HepG2 (cell line): Measurements from ENCODE around the gene KIAA1549. TPM values are rescaled to one million over a fixed set of nuclear protein-coding genes. Genes with fewer than 3 reads are reported as not detected.

Source experiments
- ATAC-seq: fragments of 200-7000 bp; cut with Tn5 transposase; 3 replicates; pipeline ENCODE4 v1.9.1; 2020; ENCODE audit warnings: mild to moderate bottlenecking, moderate library complexity
- BruUV-seq: library from RNA; stranded (reverse); fragments of 400-500 nt; replicated peaks from 2 replicates; lab custom pipeline; 2021; lab: Mats Ljungman, UMichigan
- CTCF ChIA-PET: fragments of 300-600 bp; formaldehyde crosslinking; extraction: SDS; loops from one replicate; lab custom pipeline; 2021; ENCODE audit warnings: low total read pairs, inconsistent platforms, low intra/inter-chr PET ratio; lab: Yijun Ruan, JAX
- POLR2A ChIA-PET: fragments of 350-600 bp; sonication (Branson Sonifier 250); formaldehyde crosslinking; loops from one replicate; lab custom pipeline; 2020; ENCODE audit warnings: antibody characterized with exemption, inconsistent platforms; lab: Yijun Ruan, JAX
- DNase-seq: peaks from one replicate; pipeline ENCODE4 v3.0.0-alpha.2; 2015; ENCODE audit warnings: low spot score
- FAIRE-seq: peaks from 3 replicates; lab custom pipeline; 2011; peaks lifted over from hg19 to GRCh38; lab: Jason Lieb, UNC
- H2AFZ ChIP-seq: one replicate; pipeline ENCODE4 v1.6.1; 2011; ENCODE audit warnings: low read length, inconsistent platforms
- H3K27ac ChIP-seq: fragments of 300-600 bp; 3 replicates; pipeline ENCODE4 v1.8.0; 2011; ENCODE audit warnings: mixed run types, mild to moderate bottlenecking, mixed read lengths, low read length, inconsistent platforms; ENCODE audit not compliant: insufficient read depth; ENCODE audit errors: extremely low read length
- H3K27me3 ChIP-seq, 2 experiments: fragments of 200-600 bp in 1 of 2; 2 replicates in 1 of 2; 3 replicates in 1 of 2; pipeline versions ENCODE4 v1.6.0 to v1.8.0; 2011; ENCODE audit warnings: low read length in 2 of 2, mild to moderate bottlenecking in 2 of 2, moderate library complexity in 2 of 2, inconsistent platforms in 1 of 2; ENCODE audit not compliant: insufficient read depth in 2 of 2, control insufficient read depth in 1 of 2
- H3K36me3 ChIP-seq, 2 experiments: fragments of 200-600 bp in 1 of 2; replicated peaks in 1 of 2; 2 replicates in 1 of 2; 3 replicates in 1 of 2; pipeline versions ENCODE4 v1.5.1 to v1.8.0; 2011; ENCODE audit warnings: low read length in 2 of 2, inconsistent platforms in 1 of 2; ENCODE audit not compliant: insufficient read depth in 2 of 2, control insufficient read depth in 1 of 2
- H3K4me1 ChIP-seq: 2 replicates; pipeline ENCODE4 v1.5.1; 2012; ENCODE audit warnings: low read length, inconsistent platforms; ENCODE audit not compliant: insufficient read depth
- H3K4me2 ChIP-seq: 2 replicates; pipeline ENCODE4 v1.6.0; 2011; ENCODE audit warnings: low read depth, low read length, inconsistent platforms
- H3K4me3 ChIP-seq, 3 experiments: fragments of 200-600 bp in 1 of 3; sonication (generic), shearing (Covaris generic) in 1 of 3; replicated peaks in 1 of 3; 2 replicates each; pipeline ENCODE4 v1.5.1; 2011 to 2016; ENCODE audit warnings: low read length in 3 of 3, inconsistent platforms in 2 of 3, low read depth in 2 of 3, mild to moderate bottlenecking in 2 of 3, control low read depth in 1 of 3, mixed read lengths in 1 of 3; ENCODE audit not compliant: insufficient read depth in 1 of 3
- H3K79me2 ChIP-seq: one replicate; pipeline ENCODE4 v1.6.1; 2011; ENCODE audit warnings: low read length, inconsistent platforms; ENCODE audit not compliant: insufficient read depth
- H3K9ac ChIP-seq: 2 replicates; pipeline ENCODE4 v1.6.0; 2011; ENCODE audit warnings: mild to moderate bottlenecking, low read depth, low read length, inconsistent platforms; ENCODE audit not compliant: insufficient read depth
- H3K9me3 ChIP-seq: 2 replicates; pipeline ENCODE4 v1.5.1; 2012; ENCODE audit warnings: mild to moderate bottlenecking, low read length
- H4K20me1 ChIP-seq: 2 replicates; pipeline ENCODE4 v1.6.0; 2011; ENCODE audit warnings: inconsistent platforms, mild to moderate bottlenecking, low read length, moderate library complexity; ENCODE audit not compliant: insufficient read depth
- ERF ChIP-seq: IDR thresholded peaks from 2 replicates; pipeline ENCODE4 v1.6.1; 2018; ENCODE audit warnings: missing biosample characterization, missing genetic modification reagents
- GFI1 ChIP-seq: sonication (generic); formaldehyde crosslinking; IDR thresholded peaks from 2 replicates; pipeline ENCODE4 v1.5.0; 2020; ENCODE audit warnings: missing genetic modification reagents, mild to moderate bottlenecking, borderline replicate concordance
- HDAC6 ChIP-seq: fragments of 200-600 bp; sonication (generic); IDR thresholded peaks from 2 replicates; pipeline ENCODE4 v1.7.0; 2017; ENCODE audit warnings: mild to moderate bottlenecking, antibody characterized with exemption, low read length, low read depth
- NPAS2 ChIP-seq: sonication (generic); formaldehyde crosslinking; IDR thresholded peaks from 2 replicates; pipeline ENCODE4 v1.8.0; 2022; ENCODE audit warnings: mild to moderate bottlenecking, missing genetic modification reagents, borderline replicate concordance
- PHF5A ChIP-seq: IDR thresholded peaks from one replicate; pipeline ENCODE4 v1.6.1; 2018; ENCODE audit warnings: low read depth, missing genetic modification reagents; ENCODE audit not compliant: unreplicated experiment
- SMC3 ChIP-seq: IDR thresholded peaks from 2 replicates; pipeline ENCODE4 v1.6.1; 2011; ENCODE audit warnings: low read length, improper control_type of control experiment
- ZFP36 ChIP-seq: fragments of 150-350 bp; IDR thresholded peaks from 2 replicates; pipeline ENCODE4 v1.6.1; 2018; ENCODE audit warnings: borderline replicate concordance, low read length, low read depth; ENCODE audit not compliant: partially characterized antibody
- ZNF282 ChIP-seq: fragments of 450-650 bp; IDR thresholded peaks from 2 replicates; pipeline ENCODE4 v1.6.1; 2018; ENCODE audit not compliant: partially characterized antibody
- ZNF720 ChIP-seq: sonication (generic); formaldehyde crosslinking; IDR thresholded peaks from 2 replicates; pipeline ENCODE4 v1.4.0; 2020; ENCODE audit warnings: missing genetic modification reagents
- WGBS: methylation state at CpG from one replicate; pipeline ENCODE4 v1.1.6; 2017; ENCODE audit warnings: low lambda C conversion rate; 5-methylcytosine and 5-hydroxymethylcytosine counted together
- in situ Hi-C: cut with HindIII; loops from 2 replicates; pipeline ENCODE4 v1.10.0; 2017; ENCODE audit warnings: low pct_unique_long_range_greater_than_20kb; ENCODE audit not compliant: extremely low pct_ligation_motif_present
- intact Hi-C: fragments of 100-400 bp; cut with micrococcal nuclease; formaldehyde crosslinking; loops from one replicate; pipeline ENCODE4 v1.10.0; 2022; ENCODE audit not compliant: unreplicated experiment
- polyA plus RNA-seq, 8 experiments: library from polyadenylated mRNA; depleted of rRNA in 3 of 8; stranded (reverse) in 7 of 8; unstranded in 1 of 8; fragments of >200 nt; fragmentation: Illumina TruSeq in 4 of 8; extraction: Trizol in 4 of 8; gene quantifications; 2 replicates each; pipeline versions ENCODE4 v1.2.1 to v1.2.3, GENCODE V29; 2011 to 2016; ENCODE audit warnings: low read depth in 4 of 8, missing spikeins in 1 of 8, mixed read lengths in 1 of 8; ENCODE audit not compliant: insufficient read depth in 1 of 8
- total RNA-seq, 5 experiments: library from RNA; depleted of rRNA; stranded (reverse); fragments of >200 nt; fragmentation: Illumina TruSeq; extraction: Trizol; gene quantifications; 2 replicates each; pipeline ENCODE4 v1.2.3, GENCODE V29; 2016; ENCODE audit warnings: low read depth in 1 of 5
- TF ChIP-seq, protein P1 (sequence below): sonication (generic); formaldehyde crosslinking; IDR thresholded peaks from 2 replicates; pipeline ENCODE4 v1.9.0; 2022; ENCODE audit warnings: low read depth, missing genetic modification reagents
- TF ChIP-seq, protein P2 (sequence below): sonication (generic); formaldehyde crosslinking; IDR thresholded peaks from 2 replicates; pipeline ENCODE4 v1.5.0; 2020; ENCODE audit warnings: missing genetic modification reagents, mild to moderate bottlenecking, borderline replicate concordance
- TF ChIP-seq, protein P3 (sequence below): sonication (generic); formaldehyde crosslinking; IDR thresholded peaks from 2 replicates; pipeline ENCODE4 v1.5.0; 2020; ENCODE audit warnings: missing genetic modification reagents

Gene KIAA1549
- total and polyA plus RNA-seq, 2 of the 13 experiments (the other 11 are each of a cell fraction or from before 2014, with no cell fraction given): 1.1 to 1.8 TPM

DNA sequence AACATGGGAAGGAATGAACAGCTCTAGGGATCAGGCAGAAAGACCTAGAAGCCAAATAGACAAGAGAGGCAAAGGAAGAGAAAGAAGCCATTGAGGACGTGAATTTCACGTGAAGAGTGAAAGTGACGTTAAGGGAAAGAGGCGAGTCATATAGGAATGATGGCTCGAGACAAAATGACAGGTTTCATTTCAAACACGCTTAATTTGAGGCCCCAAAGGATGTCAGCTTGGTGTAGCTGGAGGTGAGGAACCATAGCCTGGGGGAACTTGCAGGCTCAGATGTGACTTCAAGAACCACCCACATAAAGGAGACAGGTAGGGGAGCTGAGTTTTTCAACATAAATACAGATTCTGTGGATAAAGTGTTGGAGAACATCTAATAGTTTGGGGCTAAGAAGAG, 98.9 kb downstream of the KIAA1549 start:
- no peak overlapping the region for H3K9ac ChIP-seq
- no peaks in the 10 kb centered on the region for H4K20me1 ChIP-seq
- no peak overlapping the region for H3K4me2 ChIP-seq
- ATAC-seq (no peak), FAIRE-seq (no peak), DNase-seq (no peak)
- H3K27me3 ChIP-seq: no peaks in the 10 kb centered on the region
- peaks cover 0 to 4% of the 10 kb centered on the region in 2 experiments; a peak in 1 of 5 replicates for H3K36me3 ChIP-seq
- no peak overlapping the region for H3K27ac ChIP-seq
- in situ Hi-C loops: no loop called here
- no peaks in the 10 kb centered on the region for H3K79me2 ChIP-seq
- H3K4me1 ChIP-seq: peaks cover 19% of the 10 kb centered on the region
- 96% methylated on average over 6 of the region's 6 CpGs for WGBS
- H2AFZ ChIP-seq: no peak overlapping the region
- TF ChIP-seq ERF (CRISPR knock-in tag) (no peak), ZNF720 (CRISPR knock-in tag) (no peak), GFI1 (CRISPR knock-in tag) (no peak), ZFP36 (no peak), ZNF282 (no peak), PHF5A (no peak), NPAS2 (no peak), SMC3 (no peak), HDAC6 (no peak)
- TF ChIP-seq, protein P1, sequence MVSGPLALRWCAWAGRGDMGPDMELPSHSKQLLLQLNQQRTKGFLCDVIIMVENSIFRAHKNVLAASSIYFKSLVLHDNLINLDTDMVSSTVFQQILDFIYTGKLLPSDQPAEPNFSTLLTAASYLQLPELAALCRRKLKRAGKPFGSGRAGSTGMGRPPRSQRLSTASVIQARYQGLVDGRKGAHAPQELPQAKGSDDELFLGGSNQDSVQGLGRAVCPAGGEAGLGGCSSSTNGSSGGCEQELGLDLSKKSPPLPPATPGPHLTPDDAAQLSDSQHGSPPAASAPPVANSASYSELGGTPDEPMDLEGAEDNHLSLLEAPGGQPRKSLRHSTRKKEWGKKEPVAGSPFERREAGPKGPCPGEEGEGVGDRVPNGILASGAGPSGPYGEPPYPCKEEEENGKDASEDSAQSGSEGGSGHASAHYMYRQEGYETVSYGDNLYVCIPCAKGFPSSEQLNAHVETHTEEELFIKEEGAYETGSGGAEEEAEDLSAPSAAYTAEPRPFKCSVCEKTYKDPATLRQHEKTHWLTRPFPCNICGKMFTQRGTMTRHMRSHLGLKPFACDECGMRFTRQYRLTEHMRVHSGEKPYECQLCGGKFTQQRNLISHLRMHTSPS (CRISPR knock-in tag): no peak
- TF ChIP-seq, protein P2, sequence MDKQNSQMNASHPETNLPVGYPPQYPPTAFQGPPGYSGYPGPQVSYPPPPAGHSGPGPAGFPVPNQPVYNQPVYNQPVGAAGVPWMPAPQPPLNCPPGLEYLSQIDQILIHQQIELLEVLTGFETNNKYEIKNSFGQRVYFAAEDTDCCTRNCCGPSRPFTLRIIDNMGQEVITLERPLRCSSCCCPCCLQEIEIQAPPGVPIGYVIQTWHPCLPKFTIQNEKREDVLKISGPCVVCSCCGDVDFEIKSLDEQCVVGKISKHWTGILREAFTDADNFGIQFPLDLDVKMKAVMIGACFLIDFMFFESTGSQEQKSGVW: no peak
- TF ChIP-seq, protein P3, sequence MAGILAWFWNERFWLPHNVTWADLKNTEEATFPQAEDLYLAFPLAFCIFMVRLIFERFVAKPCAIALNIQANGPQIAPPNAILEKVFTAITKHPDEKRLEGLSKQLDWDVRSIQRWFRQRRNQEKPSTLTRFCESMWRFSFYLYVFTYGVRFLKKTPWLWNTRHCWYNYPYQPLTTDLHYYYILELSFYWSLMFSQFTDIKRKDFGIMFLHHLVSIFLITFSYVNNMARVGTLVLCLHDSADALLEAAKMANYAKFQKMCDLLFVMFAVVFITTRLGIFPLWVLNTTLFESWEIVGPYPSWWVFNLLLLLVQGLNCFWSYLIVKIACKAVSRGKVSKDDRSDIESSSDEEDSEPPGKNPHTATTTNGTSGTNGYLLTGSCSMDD: no peak
- CTCF ChIA-PET: no interaction called here
- no peaks in the 10 kb centered on the region for H3K9me3 ChIP-seq
- intact Hi-C loops: no loop called here
- BruUV-seq: no TSS peak
- H3K4me3 ChIP-seq: no peak overlapping the region
- POLR2A ChIA-PET: no interaction called here
